Mesenchymal stem cell (in vitro differentiated cells and primary cell): Measurements from ENCODE around the gene CLEC4G.

Source experiments
- DNase-seq: peaks from one replicate; pipeline ENCODE4 v3.0.0-alpha.2; 2013
- H2AFZ ChIP-seq: one replicate; pipeline ENCODE4 v1.6.1; 2013; ENCODE audit warnings: low read depth, mild to moderate bottlenecking, control low read depth, inconsistent platforms, low read length, moderate library complexity
- H2AK5ac ChIP-seq: 2 replicates; pipeline ENCODE4 v1.6.1; 2013; ENCODE audit warnings: low read length, moderate library complexity, mild to moderate bottlenecking, inconsistent platforms; ENCODE audit not compliant: severe bottlenecking
- H2BK120ac ChIP-seq: one replicate; pipeline ENCODE4 v1.6.1; 2013; ENCODE audit warnings: low read depth, mild to moderate bottlenecking, inconsistent platforms, low read length, moderate library complexity
- H2BK12ac ChIP-seq, 2 experiments: one replicate each; pipeline ENCODE4 v1.6.1; 2013; ENCODE audit warnings: inconsistent platforms in 2 of 2, low read length in 2 of 2, mild to moderate bottlenecking in 2 of 2, moderate library complexity in 2 of 2, control low read depth in 1 of 2
- H2BK15ac ChIP-seq: one replicate; pipeline ENCODE4 v1.6.1; 2013; ENCODE audit warnings: mild to moderate bottlenecking, low read depth, inconsistent platforms; ENCODE audit not compliant: poor library complexity, severe bottlenecking
- H2BK5ac ChIP-seq: 2 replicates; pipeline ENCODE4 v1.6.1; 2013; ENCODE audit warnings: low read depth, mild to moderate bottlenecking, low read length, control low read depth, inconsistent platforms; ENCODE audit not compliant: poor library complexity, severe bottlenecking
- H3K14ac ChIP-seq, 2 experiments: one replicate each; pipeline ENCODE4 v1.6.1; 2013; ENCODE audit warnings: inconsistent platforms in 2 of 2, low read length in 2 of 2, control low read depth in 1 of 2, mild to moderate bottlenecking in 1 of 2, moderate library complexity in 1 of 2
- H3K18ac ChIP-seq, 2 experiments: one replicate each; pipeline ENCODE4 v1.6.1; 2013; ENCODE audit warnings: inconsistent platforms in 2 of 2, low read length in 2 of 2, control low read depth in 1 of 2, low read depth in 1 of 2, mild to moderate bottlenecking in 1 of 2
- H3K23ac ChIP-seq, 2 experiments: one replicate each; pipeline ENCODE4 v1.6.1; 2013; ENCODE audit warnings: inconsistent platforms in 2 of 2, low read length in 2 of 2, mild to moderate bottlenecking in 2 of 2, moderate library complexity in 2 of 2, control low read depth in 1 of 2
- H3K27ac ChIP-seq: 2 replicates; pipeline ENCODE4 v1.5.1; 2013; ENCODE audit warnings: mild to moderate bottlenecking, moderate library complexity, low read length, control low read depth, inconsistent platforms; ENCODE audit not compliant: poor library complexity, severe bottlenecking
- H3K27me3 ChIP-seq, 2 experiments: 2 replicates each; pipeline versions ENCODE4 v1.6.1 to v1.7.0; 2013; ENCODE audit warnings: low read length in 2 of 2, mild to moderate bottlenecking in 2 of 2, moderate library complexity in 2 of 2, control low read depth in 1 of 2, inconsistent platforms in 1 of 2; ENCODE audit not compliant: control insufficient read depth in 1 of 2, insufficient read depth in 1 of 2
- H3K36me3 ChIP-seq, 2 experiments: 2 replicates each; pipeline versions ENCODE4 v1.6.1 to v1.7.0; 2013; ENCODE audit warnings: low read length in 2 of 2, control low read depth in 1 of 2, inconsistent platforms in 1 of 2, low read depth in 1 of 2, mild to moderate bottlenecking in 1 of 2; ENCODE audit not compliant: insufficient read depth in 2 of 2, control insufficient read depth in 1 of 2
- H3K4ac ChIP-seq, 2 experiments: one replicate each; pipeline ENCODE4 v1.6.1; 2013; ENCODE audit warnings: inconsistent platforms in 2 of 2, low read length in 2 of 2, mild to moderate bottlenecking in 2 of 2, moderate library complexity in 2 of 2, control low read depth in 1 of 2, low read depth in 1 of 2
- H3K4me1 ChIP-seq: 2 replicates; pipeline ENCODE4 v1.6.1; 2013; ENCODE audit warnings: low read depth, low read length, control low read depth; ENCODE audit not compliant: control insufficient read depth, insufficient read depth
- H3K4me2 ChIP-seq: 2 replicates; pipeline ENCODE4 v1.6.1; 2013; ENCODE audit warnings: low read length, mild to moderate bottlenecking, inconsistent platforms; ENCODE audit not compliant: poor library complexity, severe bottlenecking
- H3K4me3 ChIP-seq, 2 experiments: 2 replicates each; pipeline versions ENCODE4 v1.5.1 to v1.7.0; 2013; ENCODE audit warnings: low read length in 2 of 2, mild to moderate bottlenecking in 2 of 2, control low read depth in 1 of 2, low read depth in 1 of 2; ENCODE audit not compliant: insufficient read depth in 1 of 2
- H3K79me1 ChIP-seq: replicated peaks from 2 replicates; pipeline ENCODE4 v1.6.1; 2013; ENCODE audit warnings: mild to moderate bottlenecking, control low read depth, low read length, inconsistent platforms; ENCODE audit not compliant: poor library complexity, severe bottlenecking
- H3K9ac ChIP-seq: 2 replicates; pipeline ENCODE4 v1.7.0; 2013; ENCODE audit warnings: mild to moderate bottlenecking, low read length, moderate library complexity
- H3K9me3 ChIP-seq: 2 replicates; pipeline ENCODE4 v1.7.0; 2013; ENCODE audit warnings: mild to moderate bottlenecking, low read length; ENCODE audit not compliant: control insufficient read depth
- H4K8ac ChIP-seq: one replicate; pipeline ENCODE4 v1.6.1; 2013; ENCODE audit warnings: inconsistent platforms, mild to moderate bottlenecking, low read length, moderate library complexity
- H4K91ac ChIP-seq: one replicate; pipeline ENCODE4 v1.6.1; 2013; ENCODE audit warnings: mild to moderate bottlenecking, low read length, inconsistent platforms
- WGBS: methylation state at CpG from one replicate; pipeline ENCODE4 v1.1.7; 2013; ENCODE audit warnings: mixed read lengths; 5-methylcytosine and 5-hydroxymethylcytosine counted together

Gene CLEC4G

GRCh38 chr19:7704280-7705060, 27.4 kb downstream of the CLEC4G start:
- H3K79me1 ChIP-seq = no peaks in the 10 kb centered on the region

GRCh38 chr19:7703332-7703731, 28.6 kb downstream of the CLEC4G start:
- no peak overlapping the region for H2AFZ ChIP-seq

More at GRCh38 chr19:7704280-7705060, 27.4 kb downstream of the CLEC4G start:
- Histone ChIP-seq H3K14ac (no peak overlapping the region), H3K9me3 (no peaks in the 10 kb centered on the region), H2AFZ (no peak overlapping the region), H2BK12ac (no peak overlapping the region), H3K27ac (no peak overlapping the region), H3K4ac (no peak overlapping the region), H3K4me3 (no peak overlapping the region), H4K91ac (no peak overlapping the region), H2BK15ac (no peak overlapping the region), H3K27me3 (peaks cover 0 to 58% of the 10 kb centered on the region in 2 experiments), H3K23ac (no peak overlapping the region), H4K8ac (no peak overlapping the region), H2AK5ac (no peak overlapping the region), H2BK120ac (no peak overlapping the region), H3K4me2 (no peak overlapping the region), H3K4me1 (no peaks in the 10 kb centered on the region), H2BK5ac (no peak overlapping the region), H3K36me3 (no peaks in the 10 kb centered on the region), H3K18ac (no peak overlapping the region), H3K9ac (no peak overlapping the region)
- no peak for DNase-seq
- 79% methylated on average over 6 of the region's 6 CpGs for WGBS

GRCh38 chr19:7701654-7702457, 30.1 kb downstream of the CLEC4G start, which contains the start of gene FCER2:
Gene FCER2 (minus strand): TSS chr19:7702131. CDS start chr19:7699760, 2,371 bp downstream.
- Histone ChIP-seq H3K36me3 (no peaks in the 10 kb centered on the region), H3K9me3 (no peaks in the 10 kb centered on the region), H3K18ac (no peak within 1 kb of the TSS), H3K27me3 (peaks cover 18 to 79% of the 10 kb centered on the region in 2 experiments), H2BK5ac (no peak within 1 kb of the TSS), H3K4me3 (no peak within 1 kb of the TSS), H2BK120ac (no peak within 1 kb of the TSS), H3K27ac (no peak within 1 kb of the TSS), H3K4ac (no peak within 1 kb of the TSS), H3K4me2 (no peak within 1 kb of the TSS), H2AFZ (no peak within 1 kb of the TSS), H4K91ac (no peak within 1 kb of the TSS), H2BK15ac (no peak within 1 kb of the TSS), H4K8ac (no peak within 1 kb of the TSS), H3K79me1 (no peaks in the 10 kb centered on the region), H3K23ac (no peak within 1 kb of the TSS), H3K9ac (no peak within 1 kb of the TSS), H3K4me1 (no peaks in the 10 kb centered on the region), H3K14ac (no peak within 1 kb of the TSS), H2AK5ac (no peak within 1 kb of the TSS), H2BK12ac (no peak within 1 kb of the TSS)
- no peak for DNase-seq
- 78% methylated on average over 17 of the region's 20 CpGs for WGBS

More at GRCh38 chr19:7703332-7703731, 28.6 kb downstream of the CLEC4G start:
- Histone ChIP-seq H3K23ac (peak overlapping the region in 1 of 2 experiments; percentile 63), H3K4me1 (no peaks in the 10 kb centered on the region), H3K14ac (no peak overlapping the region), H2BK5ac (no peak overlapping the region), H3K79me1 (no peaks in the 10 kb centered on the region), H2BK15ac (no peak overlapping the region), H3K9me3 (no peaks in the 10 kb centered on the region), H3K4me2 (no peak overlapping the region), H3K9ac (no peak overlapping the region), H2AK5ac (no peak overlapping the region), H3K4ac (no peak overlapping the region), H3K18ac (no peak overlapping the region), H3K4me3 (no peak overlapping the region), H4K91ac (no peak overlapping the region), H4K8ac (no peak overlapping the region), H3K27me3 (peaks cover 9 to 68% of the 10 kb centered on the region in 2 experiments), H3K36me3 (no peaks in the 10 kb centered on the region), H2BK12ac (no peak overlapping the region), H3K27ac (no peak overlapping the region), H2BK120ac (no peak overlapping the region)
- WGBS = 78% methylated on average over 8 of the region's 8 CpGs
- no peak for DNase-seq

- Histone ChIP-seq H3K4me1 (no peaks in the 10 kb centered on the region), H4K8ac (no peak overlapping the region), H3K4me2 (no peak overlapping the region)
These were observed 30.8 kb downstream of the CLEC4G start for GRCh38 chr19:7701049-7701653.

More at GRCh38 chr19:7701049-7701653, 30.8 kb downstream of the CLEC4G start:
- no peak overlapping the region for H2BK5ac ChIP-seq
- H3K36me3 ChIP-seq = no peaks in the 10 kb centered on the region
- H3K14ac ChIP-seq = no peak overlapping the region
- no peak overlapping the region for H4K91ac ChIP-seq
- no peaks in the 10 kb centered on the region for H3K79me1 ChIP-seq
- no peak overlapping the region for H2AK5ac ChIP-seq
- H3K4ac ChIP-seq = no peak overlapping the region
- no peak overlapping the region for H3K27ac ChIP-seq
- WGBS = 92% methylated on average over 12 of the region's 12 CpGs
- H3K23ac ChIP-seq = no peak overlapping the region
- no peak overlapping the region for H2AFZ ChIP-seq
- no peak overlapping the region for H3K9ac ChIP-seq
- no peak overlapping the region for H3K4me3 ChIP-seq
- H3K18ac ChIP-seq = no peak overlapping the region
- H3K27me3 ChIP-seq = peaks cover 18 to 76% of the 10 kb centered on the region in 2 experiments
- no peak overlapping the region for H2BK120ac ChIP-seq
- no peak overlapping the region for H2BK12ac ChIP-seq
- DNase-seq = no peak
- no peaks in the 10 kb centered on the region for H3K9me3 ChIP-seq
- no peak overlapping the region for H2BK15ac ChIP-seq
